RWPE2 (cell line): Measurements from ENCODE around the gene RPE65.
"Not testable (repeated sequence)": the region's sequence is repeated elsewhere in the genome, so short reads cannot be mapped to it uniquely, and the experiment has no call there.

Experiments used
- ATAC-seq: fragments of 200-7000 bp; cut with Tn5 transposase; 3 replicates; pipeline ENCODE4 v1.9.1; 2021; ENCODE audit warnings: low read depth
- DNase-seq: peaks from one replicate; pipeline ENCODE4 v3.0.0-alpha.2; 2020; ENCODE audit warnings: low spot score
- H3K27ac ChIP-seq: fragments of 450-650 bp; 2 replicates; pipeline ENCODE4 v1.5.1; 2017; ENCODE audit warnings: mild to moderate bottlenecking; ENCODE audit not compliant: poor library complexity, severe bottlenecking
- H3K27me3 ChIP-seq: fragments of 250-450 bp; sonication (Bioruptor Pico); 2 replicates; pipeline ENCODE4 v1.5.1; 2021; ENCODE audit warnings: mild to moderate bottlenecking, moderate library complexity; ENCODE audit not compliant: insufficient read depth, poor library complexity, severe bottlenecking
- H3K36me3 ChIP-seq: fragments of 250-450 bp; sonication (Bioruptor Pico); 2 replicates; pipeline ENCODE4 v1.5.1; 2020; ENCODE audit warnings: low read depth, mild to moderate bottlenecking, moderate library complexity
- H3K4me1 ChIP-seq: fragments of 250-450 bp; sonication (Bioruptor Pico); 2 replicates; pipeline ENCODE4 v1.5.1; 2021; ENCODE audit warnings: mild to moderate bottlenecking, moderate library complexity; ENCODE audit not compliant: insufficient read depth, poor library complexity, severe bottlenecking
- H3K4me3 ChIP-seq: fragments of 250-450 bp; sonication (Bioruptor Pico); 2 replicates; pipeline ENCODE4 v1.5.1; 2021; ENCODE audit warnings: mild to moderate bottlenecking, moderate library complexity; ENCODE audit not compliant: severe bottlenecking
- H3K9me3 ChIP-seq: fragments of 250-450 bp; sonication (Bioruptor Pico); 2 replicates; pipeline ENCODE4 v1.5.1; 2021; ENCODE audit warnings: mild to moderate bottlenecking, moderate library complexity; ENCODE audit not compliant: severe bottlenecking
- TF ChIP-seq, protein P1 (sequence below): fragments of 450-650 bp; IDR thresholded peaks from one replicate; pipeline ENCODE4 v1.5.1; 2017; ENCODE audit warnings: mild to moderate bottlenecking, moderate library complexity; ENCODE audit not compliant: poor library complexity, severe bottlenecking

RPE65 gene

GRCh38 chr1:68484618-68485017 lies 34.9 kb upstream of the RPE65 start:
- H3K27ac ChIP-seq = no peak overlapping the region
- DNase-seq = no peak
- H3K4me3 ChIP-seq = no peak overlapping the region
- no peaks in the 10 kb centered on the region for H3K27me3 ChIP-seq
- no peak for ATAC-seq
- no peaks in the 10 kb centered on the region for H3K9me3 ChIP-seq
- TF ChIP-seq, protein P1, sequence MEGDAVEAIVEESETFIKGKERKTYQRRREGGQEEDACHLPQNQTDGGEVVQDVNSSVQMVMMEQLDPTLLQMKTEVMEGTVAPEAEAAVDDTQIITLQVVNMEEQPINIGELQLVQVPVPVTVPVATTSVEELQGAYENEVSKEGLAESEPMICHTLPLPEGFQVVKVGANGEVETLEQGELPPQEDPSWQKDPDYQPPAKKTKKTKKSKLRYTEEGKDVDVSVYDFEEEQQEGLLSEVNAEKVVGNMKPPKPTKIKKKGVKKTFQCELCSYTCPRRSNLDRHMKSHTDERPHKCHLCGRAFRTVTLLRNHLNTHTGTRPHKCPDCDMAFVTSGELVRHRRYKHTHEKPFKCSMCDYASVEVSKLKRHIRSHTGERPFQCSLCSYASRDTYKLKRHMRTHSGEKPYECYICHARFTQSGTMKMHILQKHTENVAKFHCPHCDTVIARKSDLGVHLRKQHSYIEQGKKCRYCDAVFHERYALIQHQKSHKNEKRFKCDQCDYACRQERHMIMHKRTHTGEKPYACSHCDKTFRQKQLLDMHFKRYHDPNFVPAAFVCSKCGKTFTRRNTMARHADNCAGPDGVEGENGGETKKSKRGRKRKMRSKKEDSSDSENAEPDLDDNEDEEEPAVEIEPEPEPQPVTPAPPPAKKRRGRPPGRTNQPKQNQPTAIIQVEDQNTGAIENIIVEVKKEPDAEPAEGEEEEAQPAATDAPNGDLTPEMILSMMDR = no peak
- peaks cover 98% of the 10 kb centered on the region for H3K36me3 ChIP-seq
- H3K4me1 ChIP-seq = no peaks in the 10 kb centered on the region

GRCh38 chr1:68481041-68481440 lies 31.3 kb upstream of the RPE65 start:
- H3K9me3 ChIP-seq = no peaks in the 10 kb centered on the region
- no peak overlapping the region for H3K27ac ChIP-seq
- ATAC-seq (no peak), DNase-seq (no peak)
- H3K27me3 ChIP-seq = no peaks in the 10 kb centered on the region
- TF ChIP-seq, protein P1 = no peak
- H3K4me3 ChIP-seq = no peak overlapping the region
- peaks cover 96% of the 10 kb centered on the region for H3K36me3 ChIP-seq
- no peaks in the 10 kb centered on the region for H3K4me1 ChIP-seq

DNA sequence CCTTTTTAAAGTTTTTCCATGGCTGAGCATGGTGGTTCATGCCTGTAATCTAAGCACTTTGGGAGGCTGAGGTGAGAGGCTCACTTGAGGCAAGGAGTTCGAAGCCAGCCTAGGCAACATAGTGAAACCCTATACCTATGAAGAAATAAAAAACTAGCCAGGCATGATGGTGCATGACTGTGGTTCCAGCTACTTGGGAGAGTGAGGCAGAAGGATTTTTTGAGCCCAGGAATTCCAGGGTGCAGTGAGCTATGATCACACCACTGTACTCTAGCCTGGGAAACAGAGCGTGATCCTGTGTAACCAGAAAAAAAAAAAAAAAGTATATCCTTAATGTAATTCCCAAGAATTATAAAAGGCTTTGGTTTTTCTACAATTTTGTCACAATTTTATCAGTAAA lies 29.7 kb upstream of the RPE65 start:
- Histone ChIP-seq H3K27ac (no peak overlapping the region), H3K9me3 (no peaks in the 10 kb centered on the region), H3K36me3 (peaks cover 92% of the 10 kb centered on the region), H3K4me1 (no peaks in the 10 kb centered on the region), H3K27me3 (no peaks in the 10 kb centered on the region), H3K4me3 (no peak overlapping the region)
- no peak for ATAC-seq
- TF ChIP-seq, protein P1 = no peak
- no peak for DNase-seq

DNA sequence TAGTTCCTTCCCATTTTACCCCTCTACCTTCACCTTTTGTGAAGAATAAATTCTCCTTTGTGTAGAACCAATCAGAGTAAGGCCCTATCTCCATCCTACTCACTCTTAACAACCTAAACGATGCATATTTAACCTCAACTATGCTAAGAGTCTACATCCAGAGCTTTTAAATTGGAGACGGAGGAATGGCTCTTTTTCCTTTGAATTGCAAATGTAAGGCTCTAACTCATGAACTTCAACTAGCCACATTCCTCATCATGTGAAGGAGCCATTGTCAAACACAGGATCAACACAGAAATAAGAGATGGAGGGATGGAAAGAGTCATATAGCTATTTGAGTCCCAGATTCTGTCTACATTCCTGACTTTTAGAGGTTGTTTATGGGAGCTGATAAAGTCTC lies 28.9 kb upstream of the RPE65 start:
- TF ChIP-seq, protein P1 = no peak
- no peak overlapping the region for H3K4me3 ChIP-seq
- no peaks in the 10 kb centered on the region for H3K4me1 ChIP-seq
- H3K9me3 ChIP-seq = no peaks in the 10 kb centered on the region
- H3K27me3 ChIP-seq = no peaks in the 10 kb centered on the region
- ATAC-seq (no peak), DNase-seq (no peak)
- H3K27ac ChIP-seq = no peak overlapping the region
- peaks cover 84% of the 10 kb centered on the region for H3K36me3 ChIP-seq

DNA sequence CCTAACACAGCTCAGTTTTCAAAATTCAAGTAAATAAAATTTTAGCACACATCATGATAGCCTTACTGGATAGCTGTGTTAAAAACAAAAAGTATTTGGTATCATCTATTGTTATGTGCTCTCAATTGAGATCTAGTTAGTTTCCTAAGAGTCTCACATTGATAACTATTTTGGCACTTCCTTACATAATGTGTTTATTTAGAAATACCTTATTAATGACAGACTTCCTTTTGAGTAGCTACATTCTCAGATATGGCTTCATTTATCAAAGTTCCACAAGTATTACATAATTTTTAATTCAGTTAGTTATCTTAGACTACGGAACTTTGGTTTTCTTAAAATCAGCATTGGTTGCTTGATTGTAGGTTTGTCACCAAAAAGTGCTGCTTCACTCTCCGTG lies 26.9 kb upstream of the RPE65 start:
- H3K4me3 ChIP-seq, H3K9me3 ChIP-seq, H3K27me3 ChIP-seq, ATAC-seq, H3K27ac ChIP-seq, DNase-seq, H3K4me1 ChIP-seq: not testable (repeated sequence)
- H3K36me3 ChIP-seq = peaks cover 65% of the 10 kb centered on the region

DNA sequence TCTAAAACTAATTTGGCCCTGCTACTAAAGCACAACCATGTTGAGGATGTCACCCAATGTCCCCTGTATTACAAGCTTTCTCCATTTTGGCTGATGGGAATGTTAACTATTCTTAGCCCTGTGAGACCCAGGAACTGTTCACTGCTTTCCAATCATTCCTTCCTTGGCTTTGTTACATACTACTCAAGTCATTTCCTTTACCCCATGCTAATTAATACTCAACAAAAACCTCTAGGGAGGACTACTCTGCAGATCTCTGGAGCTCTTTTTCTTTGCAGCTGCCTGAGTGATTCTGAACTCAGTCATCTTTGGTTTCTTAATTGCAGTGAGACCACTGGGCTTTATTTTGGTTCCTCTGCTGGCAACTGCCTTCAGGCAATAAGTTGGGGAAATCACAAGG lies 23.3 kb upstream of the RPE65 start:
- no peaks in the 10 kb centered on the region for H3K9me3 ChIP-seq
- H3K4me3 ChIP-seq = no peak overlapping the region
- no peak for ATAC-seq
- no peaks in the 10 kb centered on the region for H3K27me3 ChIP-seq
- no peak overlapping the region for H3K27ac ChIP-seq
- no peaks in the 10 kb centered on the region for H3K4me1 ChIP-seq
- no peak for DNase-seq
- TF ChIP-seq, protein P1 = no peak
- H3K36me3 ChIP-seq = peaks cover 32% of the 10 kb centered on the region
